NCI-H2107 (cell line): ENCODE data around the gene SMCO3.

ENCODE experiments used
- DNase-seq: peaks from one replicate; lab custom pipeline; 2025; lab: John Stamatoyannopoulos, UW

SMCO3 gene

DNA sequence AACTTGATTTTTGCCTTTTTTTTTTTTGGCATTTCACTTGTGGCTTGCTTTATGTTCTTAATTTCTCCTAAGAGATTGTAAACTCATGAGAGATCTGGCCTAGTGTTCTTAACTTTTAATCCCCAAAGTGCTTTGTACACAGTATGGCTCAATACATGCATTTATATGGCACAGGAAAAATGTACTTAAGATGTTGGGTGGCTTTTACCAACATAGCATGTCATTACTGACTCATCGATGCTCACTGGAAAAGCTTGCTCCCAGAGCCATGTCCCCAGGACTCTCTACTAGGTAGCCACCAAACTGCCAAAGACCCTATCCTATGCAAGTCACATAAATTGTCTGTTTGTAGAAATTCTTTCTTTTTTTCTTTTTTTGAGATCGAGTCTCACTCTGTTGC, 13.1 kb upstream of the SMCO3 start:
- no peak for DNase-seq

DNA sequence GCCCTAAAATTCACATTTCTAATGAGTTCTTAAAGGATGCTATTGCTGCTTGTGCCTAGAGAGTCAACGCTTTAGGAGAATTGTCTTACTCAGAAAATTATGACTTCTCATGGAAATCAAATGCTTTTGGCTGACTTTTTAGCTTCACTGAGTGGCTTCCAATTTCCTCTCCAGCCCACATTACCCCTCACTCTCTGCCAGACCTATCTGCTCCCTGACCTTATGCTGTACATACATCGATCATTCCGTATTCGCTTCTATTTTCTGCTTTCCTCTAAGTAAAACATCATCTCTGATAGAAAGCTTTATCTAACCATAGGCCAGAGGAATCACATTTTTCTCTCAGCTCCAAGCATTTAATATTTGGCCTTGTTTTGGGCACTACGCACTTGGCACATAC, 12.5 kb upstream of the SMCO3 start:
- DNase-seq: no peak

DNA sequence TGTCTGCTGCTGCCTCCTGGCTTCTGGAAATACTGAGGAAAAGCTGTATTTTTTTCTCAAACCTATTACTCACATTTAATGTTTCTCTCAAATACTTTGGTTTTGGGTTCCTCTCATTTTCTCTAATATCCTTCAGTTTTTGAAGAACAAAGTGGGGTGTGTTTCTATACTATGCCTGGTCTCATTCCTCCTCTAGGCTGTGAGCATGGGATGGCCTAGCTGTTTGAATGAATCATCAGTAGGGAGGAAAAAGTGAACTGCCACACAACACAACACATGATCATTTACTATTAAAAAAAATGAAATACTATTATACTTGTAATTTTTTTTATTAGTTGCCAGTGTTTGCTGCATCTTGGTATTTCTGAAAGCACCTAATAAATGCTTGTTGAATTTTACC, 11.3 kb upstream of the SMCO3 start:
- DNase-seq: no peak

DNA sequence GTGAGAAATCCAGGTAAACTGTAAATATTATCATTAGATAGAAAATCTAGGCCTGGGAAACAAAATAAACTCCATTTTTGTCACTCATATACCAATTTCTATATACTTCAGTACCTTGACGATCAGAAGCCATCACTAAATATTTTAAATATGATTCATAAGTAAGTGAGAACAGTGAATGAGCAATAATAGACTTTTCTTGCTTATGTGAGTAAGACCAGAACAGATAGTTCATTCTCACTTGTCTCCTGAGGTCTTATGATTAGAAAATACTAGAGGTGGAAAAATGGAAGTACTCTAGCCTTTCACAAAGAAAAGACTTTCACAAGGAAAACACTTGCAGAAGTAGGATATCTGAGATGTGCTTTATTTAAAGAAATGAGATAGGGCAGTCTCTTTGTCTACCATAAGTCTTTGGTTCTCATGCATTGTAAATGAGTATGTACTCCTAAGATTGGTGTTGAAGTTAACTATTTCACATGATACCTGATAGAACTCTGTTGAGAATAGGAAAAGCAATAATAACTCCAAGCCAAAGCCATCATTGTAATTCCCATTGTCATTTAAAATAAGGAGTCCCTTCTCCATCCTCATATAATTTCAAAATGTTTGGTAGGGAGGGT, 10.1 kb upstream of the SMCO3 start:
- no peak for DNase-seq

DNA sequence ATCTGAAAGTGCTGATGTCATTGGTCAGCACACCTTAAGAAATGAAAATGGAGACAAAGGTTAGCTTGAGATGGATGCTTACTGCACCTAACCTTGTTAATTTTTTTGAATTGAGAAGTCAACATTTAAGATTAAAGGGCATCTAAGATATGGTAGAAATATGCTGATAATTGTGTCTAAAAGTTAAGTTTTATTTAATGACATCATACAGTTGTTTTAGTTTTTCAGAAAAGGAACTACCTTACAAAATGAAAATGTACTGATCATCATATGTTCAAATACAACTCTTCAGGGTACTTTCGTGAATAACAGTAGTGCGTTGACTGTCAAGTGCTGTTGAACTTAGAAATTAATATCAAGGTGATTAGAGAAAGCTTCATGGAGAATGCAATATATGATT, 2.5 kb downstream of the SMCO3 start:
- DNase-seq: no peak

DNA sequence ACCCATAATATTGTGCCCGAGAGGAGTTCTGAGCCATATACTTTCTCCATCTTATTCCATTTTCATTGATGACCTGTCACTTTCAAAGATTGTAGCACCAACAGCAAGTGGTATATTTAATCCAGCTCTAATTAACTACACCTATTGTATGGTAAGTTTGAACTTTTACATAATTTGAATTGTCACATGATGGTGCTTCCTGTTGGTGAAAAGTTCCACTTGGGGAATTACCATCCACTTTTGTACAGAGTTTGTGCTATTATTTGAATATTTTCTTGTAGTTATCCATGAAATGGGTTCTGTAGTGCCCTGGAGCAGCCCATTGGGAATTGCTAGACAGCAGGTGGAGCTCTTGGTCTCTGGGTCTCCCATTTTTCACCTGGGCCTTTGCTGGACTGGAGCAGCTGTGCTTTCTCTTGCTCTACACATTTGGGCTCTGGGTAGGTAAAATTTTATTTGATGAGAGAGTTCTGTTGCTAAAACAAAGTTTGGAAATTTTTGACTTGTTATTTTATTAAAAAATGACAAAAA, 3.0 kb downstream of the SMCO3 start:
- no peak for DNase-seq

DNA sequence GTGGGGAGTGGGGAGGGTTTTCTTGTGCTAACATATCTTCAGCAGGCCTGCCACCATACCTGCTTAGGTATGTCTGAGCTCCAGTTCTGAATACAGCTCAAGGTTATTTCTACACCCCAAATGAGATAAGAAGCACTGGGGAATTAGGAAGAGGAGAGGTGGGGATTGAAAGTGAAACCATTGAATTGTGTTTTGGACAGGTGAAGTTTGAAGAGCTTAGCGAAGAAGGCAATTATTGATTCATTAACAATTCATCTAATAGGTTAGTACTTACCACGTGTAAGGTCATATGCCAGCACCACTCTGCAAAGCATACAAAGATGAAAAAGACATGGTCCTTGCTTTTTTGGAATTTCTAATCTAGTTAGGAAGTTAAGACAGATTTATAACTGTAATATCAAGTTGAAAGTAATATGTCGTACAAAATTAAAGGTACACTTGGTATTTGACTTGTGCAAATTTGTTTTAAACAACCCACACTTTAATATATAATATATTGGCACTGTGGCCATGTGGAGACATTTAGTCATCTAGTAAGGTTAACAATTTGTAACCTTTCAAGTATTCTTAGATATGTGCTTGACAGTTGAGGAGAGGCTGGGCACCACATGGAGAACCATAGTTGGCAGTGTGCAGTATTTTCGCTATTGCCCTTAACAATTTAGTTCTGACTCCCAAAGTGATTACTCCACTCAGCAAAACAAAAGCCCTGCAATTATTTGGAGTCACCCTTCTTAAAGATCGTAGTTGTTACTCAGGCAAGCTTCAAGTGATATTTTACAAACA, 3.6 kb downstream of the SMCO3 start:
- no peak for DNase-seq

DNA sequence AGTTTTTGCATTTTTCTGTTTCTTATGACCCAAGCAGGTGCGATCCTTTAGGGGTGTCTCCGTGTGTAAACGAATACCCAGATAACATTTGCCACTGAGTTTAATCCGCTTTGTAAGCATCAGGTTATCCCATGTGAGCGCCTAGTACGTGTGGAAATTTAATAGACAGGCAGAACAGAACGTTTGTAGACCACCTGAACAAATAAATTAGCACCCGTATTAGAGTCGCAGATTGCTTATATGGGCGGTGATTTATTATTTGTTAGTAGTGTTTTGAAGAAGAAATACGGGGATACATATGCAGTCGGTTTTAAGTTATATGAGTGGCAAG, 10.2 kb downstream of the SMCO3 start:
- no peak for DNase-seq

DNA sequence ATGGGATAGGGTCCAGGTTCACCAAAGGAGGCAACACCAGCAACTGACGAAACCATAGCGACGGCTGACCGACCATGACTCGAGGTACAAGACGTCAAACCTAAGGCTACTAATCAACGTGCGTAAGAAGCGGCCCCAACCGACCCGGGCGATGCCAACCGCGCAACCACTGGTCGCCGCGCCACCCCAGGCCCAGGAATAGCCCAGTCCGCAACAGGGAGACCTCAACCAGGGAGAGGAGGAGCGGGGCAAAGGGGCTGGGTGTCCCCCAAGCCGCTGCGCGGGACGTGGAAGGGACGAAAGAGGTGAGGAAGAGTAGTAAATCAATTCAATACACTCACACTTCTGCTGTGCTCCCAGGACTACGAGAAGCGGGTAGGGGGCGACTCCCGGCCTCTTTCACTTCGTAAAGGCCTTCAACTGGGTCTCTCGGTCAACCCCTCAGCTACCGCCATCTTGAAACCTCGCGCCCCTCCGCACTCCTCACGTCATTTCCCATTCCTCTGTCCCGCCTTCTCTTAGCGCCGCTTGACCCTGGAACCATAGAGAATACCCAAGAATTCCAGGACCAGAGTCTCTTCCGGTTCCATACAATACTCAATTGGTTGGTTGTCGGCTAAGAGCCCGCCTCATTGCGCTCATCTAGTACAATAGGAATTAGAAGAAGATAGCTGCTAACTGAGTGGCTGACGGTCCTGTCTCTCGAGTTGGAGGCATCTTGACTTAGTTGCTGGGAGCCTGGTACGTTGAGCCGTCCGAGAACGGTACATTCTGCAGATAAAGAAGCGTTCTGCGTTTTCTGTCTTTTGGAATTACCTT, 10.8 kb downstream of the SMCO3 start, which contains the start of the genes C12orf60 and WBP11:
Gene C12orf60, plus strand, starts transcription at position 660 of the 819 bp plus-strand sequence. CDS start 19,266 bp downstream, outside the sequence.
Gene WBP11, minus strand, starts transcription at position 468 of the 819 bp plus-strand sequence. CDS start 2,095 bp downstream, outside the sequence.
- peak; percentile 96 for DNase-seq

DNA sequence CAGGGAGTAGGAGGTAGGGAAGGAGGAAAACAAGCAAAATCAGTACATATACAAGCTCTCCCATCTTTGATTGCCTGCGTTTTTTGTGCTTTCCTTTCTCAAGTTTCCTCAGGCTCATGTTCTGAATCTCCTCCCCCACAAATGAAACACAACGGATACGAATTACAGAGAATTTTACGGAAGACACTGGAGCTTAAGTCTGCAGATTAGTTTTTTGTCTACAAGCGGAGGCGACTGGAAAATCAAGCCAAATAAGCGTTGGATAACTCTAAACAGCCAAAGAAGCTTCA, 11.3 kb downstream of the SMCO3 start:
- DNase-seq: no peak

DNA sequence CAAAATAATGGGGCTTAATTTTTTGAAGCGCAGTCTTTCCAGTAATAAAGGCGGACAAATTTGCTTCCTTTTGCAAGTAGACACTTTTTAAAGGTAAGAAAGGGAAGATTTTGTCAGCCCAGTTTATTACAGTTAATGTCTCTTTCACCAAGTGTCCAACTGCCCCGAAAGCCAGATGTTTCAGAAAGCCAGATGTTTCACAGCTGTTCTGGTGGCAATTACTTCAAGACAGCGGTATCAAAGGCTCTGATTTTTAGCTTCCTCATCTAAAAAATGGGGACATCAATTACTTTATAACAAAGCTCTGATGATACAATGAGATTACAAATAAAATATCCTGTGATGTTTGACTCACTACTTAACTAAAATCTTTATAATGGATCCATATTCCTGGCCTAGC, 11.7 kb downstream of the SMCO3 start:
- no peak for DNase-seq

DNA sequence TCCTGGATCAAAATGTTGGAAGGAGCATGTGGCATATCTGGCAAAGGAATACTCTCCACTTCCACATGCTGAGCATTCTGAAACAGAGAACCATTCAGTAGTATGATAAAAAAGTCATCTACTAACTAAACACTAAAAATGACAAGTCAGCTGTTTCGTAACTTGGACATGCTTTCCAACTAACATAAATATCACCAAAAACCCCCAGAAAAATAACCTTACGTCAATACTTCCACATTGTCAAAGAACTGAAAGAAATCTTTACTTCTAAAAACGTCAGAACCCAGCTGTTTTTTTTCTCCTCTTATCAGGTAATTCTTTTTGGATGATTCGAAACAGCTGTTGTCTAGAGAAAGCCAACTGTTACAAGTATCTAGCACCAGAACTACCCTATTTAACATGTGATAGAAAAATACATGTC, 18.9 kb downstream of the SMCO3 start:
- DNase-seq: no peak

DNA sequence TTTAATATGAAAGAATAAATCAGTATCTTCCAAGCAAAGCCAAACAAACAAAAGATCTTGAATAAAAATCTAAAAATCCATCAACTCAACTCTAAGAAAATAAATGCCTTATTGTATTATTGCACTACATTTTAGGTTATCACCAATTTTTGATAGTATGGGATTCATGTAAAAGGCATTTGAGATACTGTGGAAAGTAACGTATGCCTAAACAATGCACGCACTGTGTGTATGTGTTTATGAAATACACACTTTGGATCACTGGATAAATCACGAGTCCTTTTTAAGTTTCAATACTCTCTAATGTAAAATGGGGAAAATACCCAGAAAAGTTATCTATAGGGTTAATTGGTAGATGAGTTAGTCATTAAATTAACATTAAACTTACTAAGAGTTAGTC, 28.4 kb downstream of the SMCO3 start:
- no peak for DNase-seq

DNA sequence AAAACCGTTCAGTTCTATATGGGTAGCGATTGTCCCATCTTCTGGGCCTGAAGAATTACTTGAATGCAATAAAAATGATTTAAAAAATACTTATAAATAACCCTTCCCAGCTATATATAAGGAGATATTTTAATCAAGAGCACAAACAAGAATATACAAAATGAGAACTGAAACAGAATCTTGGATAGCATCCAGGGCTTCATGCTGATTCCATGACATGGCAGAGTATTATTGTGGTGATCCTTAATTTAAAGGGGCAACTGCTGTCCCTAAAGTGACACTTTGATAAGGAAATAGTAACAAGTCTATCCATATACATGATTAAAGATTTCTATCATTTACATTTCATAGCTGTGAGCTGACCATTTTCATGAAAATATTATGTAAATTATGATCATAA, 29.5 kb downstream of the SMCO3 start:
- no peak for DNase-seq

DNA sequence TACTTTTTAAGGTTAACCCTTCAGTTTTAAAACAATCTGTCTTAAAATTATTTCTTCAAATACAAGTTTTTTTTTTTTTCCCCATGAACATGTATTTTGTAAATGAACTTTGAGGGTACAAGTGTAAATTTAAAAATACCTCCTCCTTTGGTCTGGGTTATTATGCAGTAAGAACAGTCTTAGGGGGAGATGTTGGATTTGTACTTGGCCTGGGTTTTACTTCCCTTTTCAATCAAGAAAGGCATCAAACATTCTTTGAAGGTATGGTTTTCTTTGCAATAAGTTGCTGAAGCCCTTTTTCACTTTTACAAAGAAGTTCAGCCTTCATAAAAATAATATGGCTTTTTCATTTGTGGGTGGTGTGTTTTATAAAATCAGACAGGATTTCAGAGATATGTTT, 31.2 kb downstream of the SMCO3 start:
- no peak for DNase-seq

DNA sequence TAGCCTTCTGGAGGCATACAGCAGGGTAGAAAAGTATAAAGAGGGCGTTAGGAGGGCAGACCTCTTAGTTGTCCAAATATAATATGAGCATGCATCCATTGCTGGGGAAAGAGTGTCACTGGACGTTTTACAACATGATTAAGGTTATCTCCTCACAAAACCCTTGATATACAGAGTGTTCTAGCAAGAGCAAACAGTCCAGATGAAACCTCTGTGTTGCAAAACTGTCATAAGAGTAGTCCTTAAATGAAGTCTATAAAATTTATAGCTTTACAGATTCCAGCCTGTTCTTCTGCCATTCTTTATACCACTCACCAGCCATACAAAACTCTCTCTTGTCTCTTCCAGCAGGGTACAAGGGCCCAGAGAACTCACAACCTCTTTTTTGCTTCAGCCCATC, 32.4 kb downstream of the SMCO3 start:
- no peak for DNase-seq

DNA sequence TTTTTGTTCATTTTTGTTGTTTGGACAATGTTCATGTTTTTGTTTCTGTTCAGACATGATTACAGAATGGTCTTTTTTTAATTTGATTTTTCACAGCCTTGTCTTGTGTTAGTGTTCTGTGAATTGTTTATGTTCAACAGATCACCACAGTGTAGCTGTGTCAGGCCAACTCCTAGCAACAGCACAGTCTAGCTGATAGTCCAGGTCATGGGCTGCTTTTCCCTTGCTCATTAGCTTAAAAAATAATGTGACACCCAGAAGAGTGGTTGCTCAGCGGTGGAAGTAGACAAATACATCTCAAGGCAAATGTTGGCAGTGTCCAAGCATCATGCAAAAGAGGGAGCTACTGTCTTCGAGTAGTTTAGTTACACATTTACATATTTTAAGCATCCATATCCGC, 33.1 kb downstream of the SMCO3 start:
- no peak for DNase-seq

DNA sequence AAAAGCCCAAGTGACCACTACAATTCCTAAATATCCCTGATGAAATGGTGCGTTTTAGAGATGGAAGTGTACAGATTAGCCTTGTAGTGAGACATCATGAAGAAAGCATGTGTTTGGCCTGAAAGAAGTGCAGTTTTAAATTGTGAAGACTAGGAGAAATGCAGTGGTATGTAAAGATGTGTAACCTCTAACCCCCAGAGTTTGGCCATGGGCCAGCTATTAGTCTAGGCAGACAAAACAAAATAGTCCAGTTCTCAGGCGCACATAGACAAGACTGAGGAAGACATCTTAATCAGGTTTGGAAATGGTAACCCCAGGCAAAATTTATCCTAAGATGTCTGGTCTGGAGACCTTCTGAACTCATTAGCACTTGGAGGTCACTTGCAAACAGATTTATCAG, 34.1 kb downstream of the SMCO3 start:
- DNase-seq: no peak

DNA sequence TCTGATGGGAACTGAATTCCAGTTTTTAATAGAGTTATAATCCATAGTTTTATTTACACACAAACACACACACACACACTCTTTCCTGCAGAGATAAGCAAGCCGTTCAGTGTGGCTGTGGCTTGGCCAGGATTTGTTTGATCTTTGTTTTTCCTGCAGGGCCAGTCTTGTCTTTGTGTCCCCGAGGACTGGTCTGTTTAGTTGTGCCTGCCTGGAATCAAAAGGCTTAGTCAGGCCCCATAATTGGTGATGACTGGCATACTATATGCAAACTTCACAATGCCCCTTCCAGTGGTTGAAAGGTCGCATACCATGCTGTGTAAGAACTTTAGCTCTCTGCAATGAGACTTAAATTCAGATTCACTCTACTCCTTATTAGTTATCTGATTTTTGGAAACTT, 36.7 kb downstream of the SMCO3 start:
- no peak for DNase-seq

DNA sequence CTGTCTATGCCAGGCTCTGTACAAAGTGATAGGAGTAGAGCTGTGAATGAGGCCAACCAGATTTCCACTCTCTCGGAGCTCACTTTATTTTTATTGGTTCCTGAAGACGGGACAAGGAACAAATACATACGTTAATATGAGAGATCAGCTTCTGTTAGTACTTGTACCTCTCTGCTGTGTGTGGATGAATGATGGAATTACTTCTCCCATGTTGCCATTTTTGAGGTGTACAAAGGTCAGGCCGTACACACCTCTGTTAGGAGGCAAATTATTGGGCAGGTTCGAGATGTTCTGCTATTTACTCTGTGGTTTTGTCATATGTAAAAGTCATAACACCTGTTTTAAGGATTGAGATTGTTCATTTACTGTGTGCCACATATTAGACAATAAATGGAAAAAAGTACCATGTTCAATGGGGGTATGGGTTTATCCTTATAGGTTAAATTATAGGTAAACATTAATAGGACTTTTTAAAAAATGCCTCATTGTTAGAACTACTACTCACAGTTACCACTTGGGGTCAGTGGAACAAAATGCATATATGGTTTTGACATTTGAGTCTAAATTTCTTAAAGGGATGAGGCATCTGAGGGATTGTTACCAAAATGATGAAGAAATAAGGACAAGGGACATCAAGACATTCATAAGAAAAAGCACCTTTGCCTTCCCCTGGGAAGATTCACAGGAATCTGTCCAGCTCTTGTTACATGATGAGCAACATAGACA, 37.6 kb downstream of the SMCO3 start:
- DNase-seq: no peak

DNA sequence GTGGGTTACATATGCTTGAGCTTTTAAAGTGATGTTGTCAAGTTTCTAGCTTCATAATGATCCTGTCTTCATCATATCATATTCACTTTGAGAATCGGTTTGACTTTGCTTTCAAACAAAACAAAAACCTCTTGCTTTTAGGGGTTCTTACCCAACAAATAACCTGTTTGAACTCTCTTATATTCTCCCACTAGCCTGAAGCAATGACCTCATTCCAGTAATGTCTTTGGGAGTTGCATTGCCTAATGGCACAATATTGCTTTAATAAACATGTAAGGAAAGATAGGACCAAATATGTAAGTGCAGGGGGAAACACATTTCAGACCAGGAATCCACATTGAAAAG, 38.4 kb downstream of the SMCO3 start:
- no peak for DNase-seq

DNA sequence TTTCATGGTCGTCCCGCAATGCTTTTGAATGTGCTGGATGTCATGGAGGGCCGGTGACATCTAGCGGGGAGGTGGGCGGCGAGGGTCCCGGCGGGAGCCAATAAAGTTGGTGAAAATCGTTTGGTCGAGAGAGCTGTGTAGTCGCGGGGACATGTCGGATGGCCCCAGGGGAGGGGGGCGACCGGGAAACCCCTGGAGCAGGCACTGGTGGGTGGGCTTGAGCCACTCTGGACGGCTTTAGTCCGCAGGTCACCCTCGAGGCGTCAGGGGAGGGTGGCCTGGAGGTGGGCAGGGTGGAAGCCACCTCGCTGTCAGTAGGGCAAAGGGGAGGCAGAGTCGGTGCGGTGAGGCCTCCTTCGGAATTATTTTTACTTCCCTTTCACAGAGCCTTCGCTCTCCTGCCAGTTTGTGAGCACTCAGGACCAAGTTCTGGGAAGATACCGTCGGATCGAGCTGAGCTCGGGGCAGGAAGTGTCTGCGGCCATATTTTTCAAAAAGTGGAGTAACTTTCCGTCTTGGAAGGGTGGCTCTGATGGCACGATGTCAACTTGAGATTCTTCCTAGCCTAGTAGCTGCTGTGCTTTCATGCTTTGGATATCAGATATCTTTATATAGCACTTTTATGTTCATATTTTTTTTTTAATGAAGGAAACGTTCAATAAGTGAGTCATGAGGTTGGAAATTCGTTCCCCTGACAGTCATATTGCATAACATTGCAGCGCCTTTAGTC, 38.9 kb downstream of the SMCO3 start:
- no peak for DNase-seq
